Iris pigment epithelial cell (primary cell): Measurements from ENCODE around the gene PPP1R14B.

Experiments
- DNase-seq: peaks from one replicate; pipeline ENCODE4 v3.0.0-alpha.2; 2011; ENCODE audit warnings: low read depth

The PPP1R14B gene, protein sequence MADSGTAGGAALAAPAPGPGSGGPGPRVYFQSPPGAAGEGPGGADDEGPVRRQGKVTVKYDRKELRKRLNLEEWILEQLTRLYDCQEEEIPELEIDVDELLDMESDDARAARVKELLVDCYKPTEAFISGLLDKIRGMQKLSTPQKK

DNA sequence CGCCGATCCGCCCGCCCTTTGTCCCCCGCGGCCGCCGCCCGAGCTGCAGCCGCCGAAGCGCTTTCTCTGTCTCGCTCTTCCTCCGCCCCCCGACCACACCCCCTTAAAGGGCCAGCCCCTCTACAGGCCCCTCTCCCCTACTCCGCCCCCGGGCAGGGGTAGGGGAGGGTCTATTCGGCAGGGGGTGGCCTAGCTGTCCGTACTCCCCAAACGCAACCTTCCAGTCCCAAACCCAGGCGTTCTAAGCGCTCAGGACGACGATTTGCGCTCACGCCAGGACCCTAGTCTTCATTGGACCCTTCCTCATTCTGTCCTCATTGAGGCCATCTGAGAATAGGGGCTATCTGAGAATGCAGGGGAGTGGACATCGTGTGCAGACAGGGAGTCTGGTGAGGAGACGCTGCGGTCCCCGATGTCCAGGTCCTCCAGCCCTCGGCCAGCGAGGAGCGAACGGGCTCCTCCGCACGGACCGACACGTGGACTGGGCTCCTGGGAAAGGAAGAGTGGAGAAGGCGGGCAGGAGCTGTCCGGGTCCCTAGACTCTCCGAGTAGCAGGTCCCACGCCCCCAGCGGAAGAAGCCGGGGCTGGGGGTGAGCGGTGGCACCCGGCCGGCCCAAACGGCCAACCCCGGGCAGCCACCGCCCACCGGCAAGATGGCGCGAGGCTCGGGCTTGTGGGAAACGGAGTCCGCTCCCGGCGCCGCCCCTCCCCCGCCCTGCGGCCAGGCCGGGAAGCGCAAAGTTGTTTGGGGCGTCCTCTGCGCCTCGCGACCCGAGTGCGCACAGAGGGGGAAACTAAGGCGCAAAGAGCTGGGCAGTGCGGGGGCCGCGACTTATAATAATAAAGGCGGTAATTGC lies at the start of gene PPP1R14B:
PPP1R14B (minus strand) TSS at position 73 of the 858 bp plus-strand sequence. CDS start 270 bp downstream, outside the sequence.
- DNase-seq = peak; percentile 88

DNA sequence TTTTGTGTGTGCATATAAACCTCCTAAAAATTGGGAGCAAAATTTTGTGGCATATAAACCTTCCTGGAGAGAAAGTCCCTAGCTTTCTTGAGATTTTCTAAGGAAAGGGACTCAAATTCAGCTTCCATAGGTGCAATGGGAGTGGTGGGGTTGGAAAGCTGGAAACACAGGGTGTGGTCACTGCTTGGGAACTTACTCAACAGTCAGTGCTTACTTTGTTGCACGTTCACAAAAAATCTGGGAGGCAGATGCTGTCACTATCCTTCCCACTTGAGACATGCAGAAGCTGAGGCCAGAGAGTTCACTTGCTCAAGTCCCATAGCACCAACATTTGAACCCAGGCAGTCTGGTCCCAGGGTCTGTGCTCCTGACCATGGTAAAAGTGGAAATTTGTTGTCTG lies 49.5 kb upstream of the PPP1R14B start:
- DNase-seq = no peak

DNA sequence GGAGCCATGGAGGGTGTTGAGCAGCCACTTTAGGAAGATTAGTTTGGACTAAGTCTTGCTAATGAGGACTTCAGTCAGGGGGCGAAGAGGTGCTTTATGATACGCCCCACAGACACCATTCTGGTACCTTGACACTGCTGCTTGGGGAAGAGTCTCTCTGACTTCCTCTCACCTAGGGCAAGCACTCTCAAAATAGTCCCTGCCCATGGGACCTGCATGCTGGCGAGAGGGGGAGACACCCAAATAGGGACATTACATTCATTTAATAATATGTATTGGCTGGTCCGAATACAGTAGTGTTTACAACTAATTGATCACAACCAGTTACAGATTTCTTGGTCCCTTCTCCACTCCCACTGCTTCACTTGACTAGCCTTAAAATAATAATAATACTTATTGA lies 49.0 kb upstream of the PPP1R14B start:
- no peak for DNase-seq

DNA sequence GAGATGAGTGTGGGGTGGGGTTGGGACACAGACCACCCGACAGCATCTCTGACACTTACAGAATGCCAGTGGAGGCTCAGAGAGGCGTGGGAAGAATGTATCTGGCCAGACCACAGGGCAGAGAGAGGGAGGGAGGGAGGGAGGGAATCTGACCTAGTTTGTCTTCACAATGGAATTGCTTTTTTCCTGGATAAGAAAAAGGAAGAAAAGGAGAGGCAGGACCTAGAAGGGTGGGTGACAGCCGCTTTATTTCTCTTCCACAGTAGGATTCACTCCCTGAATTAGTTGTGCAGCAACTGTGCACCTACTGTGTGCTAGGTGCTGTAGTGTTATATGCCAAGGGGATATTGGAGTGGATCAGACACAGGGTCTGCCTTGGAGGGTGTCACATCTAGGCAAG lies 48.0 kb upstream of the PPP1R14B start:
- DNase-seq = peak; percentile 38

DNA sequence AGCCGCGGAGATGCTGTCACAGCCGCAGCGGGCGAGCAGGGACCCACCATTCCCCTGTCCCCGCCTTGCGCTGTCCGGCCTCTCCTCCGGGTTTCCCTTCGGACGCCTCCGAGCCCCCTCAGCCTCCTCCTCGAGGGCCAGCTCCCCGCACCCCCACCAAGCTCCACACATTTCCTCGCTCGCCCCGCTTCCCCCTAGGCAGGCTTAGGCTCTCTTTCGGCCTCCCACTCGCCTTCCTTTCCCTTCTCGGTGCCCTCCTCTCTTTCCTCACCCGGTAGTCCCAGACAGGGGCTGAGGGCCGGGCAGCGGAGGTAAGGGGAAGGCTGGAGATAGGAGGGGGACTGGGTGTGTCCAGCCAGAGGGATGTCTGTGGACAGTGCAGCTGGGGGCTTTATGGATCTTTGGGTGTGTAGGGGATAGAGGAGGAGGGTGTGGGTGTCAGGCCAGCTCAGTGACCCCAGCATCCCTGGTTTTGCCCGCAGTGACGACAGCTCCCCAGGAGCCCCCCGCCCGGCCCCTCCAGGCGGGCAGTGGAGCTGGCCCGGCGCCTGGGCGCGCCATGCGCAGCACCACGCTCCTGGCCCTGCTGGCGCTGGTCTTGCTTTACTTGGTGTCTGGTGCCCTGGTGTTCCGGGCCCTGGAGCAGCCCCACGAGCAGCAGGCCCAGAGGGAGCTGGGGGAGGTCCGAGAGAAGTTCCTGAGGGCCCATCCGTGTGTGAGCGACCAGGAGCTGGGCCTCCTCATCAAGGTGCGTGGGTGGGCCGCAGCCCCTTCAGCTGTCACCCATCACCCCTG lies 45.9 kb upstream of the PPP1R14B start:
- DNase-seq = no peak

DNA sequence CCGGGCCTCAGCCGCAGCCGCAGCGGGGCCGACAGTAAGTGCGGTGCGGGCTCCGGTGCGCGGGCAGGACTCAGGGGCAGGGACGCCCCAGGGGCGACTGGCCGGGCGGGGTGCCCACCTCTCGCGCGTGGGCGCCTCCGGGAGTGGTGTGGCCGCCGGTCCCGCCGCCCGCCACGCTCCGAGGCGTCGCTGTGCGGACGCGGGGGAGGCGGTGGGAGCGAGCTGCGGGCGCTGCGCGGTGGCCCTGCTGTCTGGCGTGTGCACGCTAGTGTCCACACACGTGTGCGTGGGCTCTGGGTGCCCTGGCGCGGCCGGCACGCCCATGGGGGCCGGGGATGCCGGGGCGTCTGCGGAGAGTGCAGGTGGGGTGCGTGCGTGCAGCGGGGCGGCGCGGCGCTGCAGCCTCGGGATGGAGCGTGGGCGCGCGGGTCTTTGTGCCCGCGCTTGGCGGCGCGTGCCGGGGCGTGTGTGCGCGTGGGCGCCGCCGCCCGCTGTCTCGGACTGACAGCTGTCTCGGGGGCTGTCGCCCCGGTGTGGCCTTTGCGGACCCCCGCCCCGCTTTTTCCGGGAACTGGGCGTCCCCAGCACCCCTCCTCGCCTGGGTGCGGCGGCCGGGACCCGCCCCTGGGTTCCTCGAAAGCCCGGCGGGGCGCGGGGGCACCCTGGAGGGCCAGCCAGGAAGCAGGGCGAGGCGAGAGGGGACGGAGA lies 45.2 kb upstream of the PPP1R14B start:
- DNase-seq = no peak

DNA sequence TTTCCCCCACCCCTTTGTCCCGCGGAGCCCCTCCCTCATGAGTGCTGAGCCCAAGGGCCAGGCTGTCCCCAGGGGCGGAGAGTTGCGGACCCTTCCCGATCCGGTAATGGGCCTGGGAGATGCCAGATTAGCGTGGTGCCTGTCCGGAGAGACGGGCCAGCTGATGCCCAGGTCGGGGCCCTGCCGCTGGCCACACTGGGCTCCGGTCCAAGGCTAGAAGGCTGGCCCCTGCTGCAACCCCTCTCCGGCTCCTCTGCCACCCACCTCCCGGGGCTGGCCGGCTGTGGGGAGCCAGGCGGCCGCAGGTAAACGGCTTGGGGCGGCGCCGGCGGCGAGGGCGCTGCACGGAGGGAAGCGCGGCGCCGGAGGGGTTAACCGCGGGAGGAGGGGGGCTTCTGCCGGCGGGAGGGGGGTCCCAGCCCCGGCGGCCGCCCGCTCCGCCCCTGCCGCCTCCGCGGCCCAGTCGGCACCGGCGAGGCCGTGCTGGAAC lies 44.6 kb upstream of the PPP1R14B start, which contains the start of gene KCNK4:
KCNK4 (plus strand) TSS at position 41 of the 490 bp plus-strand sequence. CDS start 1,717 bp downstream, outside the sequence.
- DNase-seq = no peak

DNA sequence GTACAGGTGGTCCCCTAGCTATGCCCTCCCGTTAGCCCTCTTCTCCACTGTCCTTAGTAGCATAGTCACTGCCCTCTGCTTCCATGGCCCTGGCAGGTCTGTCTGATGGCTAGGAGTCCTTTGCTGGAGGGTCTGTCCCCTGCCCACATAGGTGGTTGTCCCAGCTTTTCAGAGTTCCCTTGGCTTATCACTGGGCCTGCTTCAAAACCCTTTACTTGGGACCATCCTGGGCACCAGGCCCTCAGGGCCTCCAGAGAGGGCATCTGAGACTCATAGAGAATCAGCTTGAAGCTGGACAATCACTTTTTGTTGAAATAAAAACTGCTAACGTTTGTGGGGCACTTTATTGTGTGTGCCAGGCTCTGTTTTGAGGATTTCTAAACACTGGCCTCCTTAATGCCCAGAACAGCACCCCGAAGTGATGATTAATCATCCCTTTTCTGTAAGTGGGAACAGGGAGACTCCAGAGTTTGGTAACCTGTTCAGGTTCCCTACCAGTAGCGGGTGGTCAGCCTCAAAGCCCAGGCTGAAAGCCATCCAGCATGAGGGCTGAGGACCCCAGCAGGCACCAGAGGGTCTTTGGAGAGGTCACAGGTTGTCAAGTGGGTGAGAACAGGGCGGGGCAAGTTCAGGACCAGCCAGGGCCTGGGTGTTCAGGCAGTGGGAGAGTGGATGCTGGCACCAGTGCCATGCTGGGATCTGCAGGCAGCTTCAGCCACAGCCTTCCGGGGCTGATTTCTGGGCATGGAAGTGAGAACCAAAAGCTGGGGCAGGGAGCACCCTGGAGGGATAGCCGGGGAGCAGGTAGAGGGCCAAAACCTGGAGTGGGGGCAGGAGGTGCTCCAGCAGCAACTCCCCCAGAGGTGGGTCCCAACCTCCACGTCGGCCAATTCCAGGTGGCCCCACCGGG lies 43.9 kb upstream of the PPP1R14B start:
- no peak for DNase-seq

DNA sequence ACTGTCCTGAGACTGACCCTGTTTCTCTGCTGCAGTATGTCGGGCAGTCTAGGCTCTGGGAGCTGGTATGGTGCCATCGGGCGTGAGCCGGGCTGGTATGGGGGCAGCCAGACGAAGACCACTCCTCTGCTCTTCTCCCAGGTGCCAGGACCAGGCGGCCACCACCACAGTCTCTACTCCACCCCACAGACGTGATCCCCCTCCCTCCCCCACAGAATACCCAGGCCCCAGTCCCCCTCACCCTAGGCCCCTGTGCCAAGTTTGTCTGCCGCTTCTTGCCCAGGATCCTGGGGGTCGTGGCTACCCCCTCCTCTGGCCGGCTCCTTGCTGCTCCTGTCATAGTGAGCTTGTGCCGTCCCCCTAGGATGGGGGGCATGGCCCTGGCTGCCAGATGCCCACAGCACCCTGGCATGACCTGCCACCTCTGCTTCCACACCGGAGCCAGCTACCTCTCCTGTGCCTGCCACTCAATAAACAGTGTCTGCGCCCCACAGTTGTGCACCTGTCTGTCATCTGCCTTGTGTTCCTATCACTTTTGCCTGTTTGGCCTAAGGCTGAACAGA lies 42.3 kb upstream of the PPP1R14B start:
- DNase-seq = no peak

DNA sequence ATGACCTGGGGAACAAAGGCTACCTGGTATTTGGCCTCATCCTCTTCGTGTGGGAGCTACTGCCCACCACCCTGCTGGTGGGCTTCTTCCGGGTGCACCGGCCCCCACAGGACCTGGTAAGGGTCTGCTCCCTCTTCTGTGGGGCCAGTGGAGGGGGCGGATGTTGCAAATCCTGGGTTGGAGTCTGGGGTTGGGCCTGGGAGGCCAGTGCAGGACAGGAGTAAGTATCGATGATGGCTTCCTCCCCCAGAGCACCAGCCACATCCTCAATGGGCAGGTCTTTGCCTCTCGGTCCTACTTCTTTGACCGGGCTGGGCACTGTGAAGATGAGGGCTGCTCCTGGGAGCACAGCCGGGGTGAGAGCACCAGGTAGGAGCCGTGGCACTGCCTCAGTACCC lies 41.6 kb upstream of the PPP1R14B start:
- no peak for DNase-seq

DNA sequence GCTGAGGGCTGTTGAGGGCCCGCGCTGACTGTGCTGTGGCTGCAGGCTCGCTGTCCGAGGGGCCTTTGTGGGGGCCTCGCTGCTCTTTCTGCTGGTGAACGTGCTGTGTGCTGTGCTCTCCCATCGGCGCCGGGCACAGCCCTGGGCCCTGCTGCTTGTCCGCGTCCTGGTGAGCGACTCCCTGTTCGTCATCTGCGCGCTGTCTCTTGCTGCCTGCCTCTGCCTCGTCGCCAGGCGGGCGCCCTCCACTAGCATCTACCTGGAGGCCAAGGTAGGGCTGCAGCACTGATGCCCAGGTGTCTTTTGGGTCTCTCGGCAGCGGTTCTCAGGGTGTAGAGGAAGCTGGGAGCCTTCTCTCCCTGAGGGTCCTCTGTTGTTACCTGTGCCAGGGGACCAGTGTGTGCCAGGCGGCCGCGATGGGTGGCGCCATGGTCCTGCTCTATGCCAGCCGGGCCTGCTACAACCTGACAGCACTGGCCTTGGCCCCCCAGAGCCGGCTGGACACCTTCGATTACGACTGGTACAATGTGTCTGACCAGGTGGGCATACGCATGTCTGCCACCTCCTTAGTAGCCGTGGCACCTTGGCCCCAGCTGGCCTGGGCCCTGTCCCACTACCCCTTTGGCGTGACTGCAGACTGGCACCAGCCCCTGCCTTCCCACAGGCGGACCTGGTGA lies 41.1 kb upstream of the PPP1R14B start:
- DNase-seq = no peak

DNA sequence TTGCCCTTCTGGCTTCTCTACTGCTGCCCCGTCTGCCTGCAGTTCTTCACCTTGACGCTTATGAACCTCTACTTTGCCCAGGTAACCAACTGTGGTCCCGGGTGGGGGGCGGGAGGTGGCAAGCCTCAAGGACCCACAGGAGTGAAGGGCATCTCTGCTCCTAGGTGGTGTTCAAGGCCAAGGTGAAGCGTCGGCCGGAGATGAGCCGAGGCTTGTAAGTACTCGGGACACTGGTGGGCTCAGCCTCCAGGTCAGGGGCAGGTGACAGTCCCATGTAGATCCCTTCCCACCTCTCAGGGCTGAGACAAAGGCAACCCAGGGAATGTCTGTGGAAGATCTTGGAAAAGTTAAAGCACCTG lies 40.0 kb upstream of the PPP1R14B start:
- no peak for DNase-seq

DNA sequence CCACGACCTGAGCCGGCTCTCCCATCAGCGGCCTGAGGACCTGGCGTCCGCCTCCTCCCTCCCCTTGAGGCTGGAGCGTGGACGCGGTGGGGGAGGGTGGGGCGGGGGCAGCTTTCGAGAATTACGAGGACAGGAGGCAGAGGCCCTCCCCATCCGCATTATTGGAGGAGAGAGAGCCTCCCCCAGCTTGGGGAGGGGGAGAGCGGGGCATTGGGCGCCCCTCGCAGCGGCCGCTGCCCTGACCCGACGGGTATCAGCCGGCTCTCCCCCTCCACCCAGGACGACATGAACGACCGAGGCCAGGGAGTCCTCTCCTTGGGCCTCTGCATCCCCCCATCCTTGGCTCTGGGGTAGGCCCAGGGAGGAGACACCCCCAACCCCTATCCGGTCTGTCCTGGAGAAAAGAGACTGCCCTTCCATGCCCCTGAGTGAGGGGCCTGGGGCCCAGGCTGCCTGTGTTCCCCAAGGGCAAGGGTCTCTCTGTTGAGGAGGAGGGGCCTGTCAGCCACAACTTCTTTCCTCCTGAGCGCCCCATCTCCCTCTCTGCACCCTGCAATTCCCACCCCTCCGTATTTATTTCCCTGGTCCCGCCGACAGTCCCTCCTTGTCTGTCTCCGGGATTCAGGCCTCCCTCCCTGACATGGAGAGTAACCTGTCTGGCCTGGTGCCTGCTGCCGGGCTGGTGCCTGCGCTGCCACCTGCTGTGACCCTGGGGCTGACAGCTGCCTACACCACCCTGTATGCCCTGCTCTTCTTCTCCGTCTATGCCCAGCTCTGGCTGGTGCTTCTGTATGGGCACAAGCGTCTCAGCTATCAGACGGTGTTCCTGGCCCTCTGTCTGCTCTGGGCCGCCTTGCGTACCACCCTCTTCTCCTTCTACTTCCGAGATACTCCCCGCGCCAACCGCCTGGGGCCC lies 39.4 kb upstream of the PPP1R14B start:
- DNase-seq = no peak

DNA sequence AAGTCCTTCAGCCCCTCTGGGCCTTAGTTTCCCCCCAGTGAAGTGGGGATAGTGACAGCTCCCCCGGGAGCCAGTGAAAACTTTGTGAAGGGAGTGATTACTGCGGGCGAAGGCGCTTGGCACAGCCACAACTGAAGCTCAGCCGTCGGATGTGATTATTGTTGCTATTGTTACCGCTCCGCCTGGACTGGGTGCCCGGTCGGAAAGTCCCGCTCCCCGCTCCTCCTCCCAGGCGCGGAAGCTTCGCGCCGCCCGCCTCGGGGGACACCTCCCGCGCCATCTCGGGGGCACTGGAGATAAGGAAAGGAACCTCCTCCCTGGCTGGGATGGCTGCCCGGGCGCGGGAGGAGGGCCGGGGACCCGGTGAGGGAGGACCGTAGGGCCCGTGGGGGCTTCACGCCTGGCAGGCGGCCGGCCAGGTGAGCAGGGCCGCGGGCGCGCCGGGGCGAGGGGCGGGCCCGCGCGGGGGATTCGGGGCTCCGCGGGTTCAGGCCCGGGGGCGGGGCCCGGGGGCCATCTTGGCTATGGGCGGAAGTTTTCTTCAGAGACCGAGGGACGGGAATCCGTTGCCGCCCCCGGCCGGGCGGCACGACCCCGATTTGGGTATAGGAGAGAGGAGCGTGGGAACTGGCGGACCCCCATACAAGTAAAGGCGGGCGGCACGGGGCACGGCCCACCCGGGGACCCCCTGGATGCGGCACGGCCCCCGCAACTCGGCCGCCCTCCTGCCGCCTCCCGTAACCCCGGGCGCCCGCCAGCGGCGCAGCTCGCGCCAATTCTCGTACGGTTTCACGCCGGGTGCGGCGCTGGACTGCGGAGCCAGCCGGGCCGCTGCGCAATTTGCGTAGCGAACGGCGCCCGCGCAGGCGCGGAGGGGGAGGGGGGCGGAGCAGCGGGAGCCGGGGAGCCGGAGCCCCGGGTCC lies 38.5 kb upstream of the PPP1R14B start, which contains the start of gene GPR137:
GPR137 (plus strand) TSS at position 887 of the 923 bp plus-strand sequence. CDS start 677 bp downstream, outside the sequence.
- DNase-seq = peak; percentile 63

DNA sequence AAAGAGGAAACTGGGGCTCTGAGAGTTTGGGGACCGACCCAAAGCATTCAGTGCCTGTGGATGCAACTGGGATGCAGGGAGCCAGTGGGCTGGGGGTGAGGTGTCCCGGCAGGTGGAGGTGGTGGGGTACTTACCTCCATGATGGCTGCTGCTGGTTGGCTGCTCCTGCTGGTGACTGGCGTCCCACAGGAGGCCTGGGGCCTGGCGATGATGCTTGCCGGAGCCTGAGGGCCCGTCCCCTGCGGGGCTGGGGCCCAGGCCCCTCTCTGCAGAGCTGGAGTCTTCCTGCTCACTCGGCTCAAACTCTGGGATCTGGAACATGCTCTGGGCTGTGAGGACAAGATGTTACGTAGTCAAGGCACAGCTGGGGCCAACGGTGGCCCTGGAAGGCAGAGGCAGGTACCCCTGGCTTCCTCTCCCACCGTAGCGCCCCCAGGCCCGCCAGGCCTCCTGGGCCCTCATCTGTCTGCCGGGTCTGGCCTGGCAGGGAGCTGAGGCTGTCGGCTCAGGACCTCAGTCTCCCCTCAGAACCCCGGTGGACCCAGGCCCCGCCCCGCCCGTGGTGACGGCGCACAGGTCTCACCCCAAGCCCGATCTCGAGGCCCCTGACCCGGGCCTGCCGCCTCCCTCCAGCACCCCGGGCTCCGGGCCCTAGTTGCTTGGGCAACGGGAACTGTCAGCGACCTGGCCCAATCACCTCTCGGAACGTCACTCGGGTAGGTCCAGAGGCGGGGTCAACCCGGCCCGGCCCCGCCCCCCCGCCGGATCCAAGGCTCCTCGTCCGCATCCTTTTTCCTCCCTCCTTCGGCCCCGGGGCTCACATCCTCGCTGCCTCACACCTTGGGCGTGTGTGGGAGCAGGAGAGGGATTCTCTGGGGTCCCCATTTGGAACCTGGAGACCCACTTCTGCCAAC lies 37.6 kb upstream of the PPP1R14B start, which contains the start of gene BAD:
BAD (minus strand) TSS at position 618 of the 914 bp plus-strand sequence; CDS start at position 321, 297 bp downstream.
- DNase-seq = peak; percentile 92

DNA sequence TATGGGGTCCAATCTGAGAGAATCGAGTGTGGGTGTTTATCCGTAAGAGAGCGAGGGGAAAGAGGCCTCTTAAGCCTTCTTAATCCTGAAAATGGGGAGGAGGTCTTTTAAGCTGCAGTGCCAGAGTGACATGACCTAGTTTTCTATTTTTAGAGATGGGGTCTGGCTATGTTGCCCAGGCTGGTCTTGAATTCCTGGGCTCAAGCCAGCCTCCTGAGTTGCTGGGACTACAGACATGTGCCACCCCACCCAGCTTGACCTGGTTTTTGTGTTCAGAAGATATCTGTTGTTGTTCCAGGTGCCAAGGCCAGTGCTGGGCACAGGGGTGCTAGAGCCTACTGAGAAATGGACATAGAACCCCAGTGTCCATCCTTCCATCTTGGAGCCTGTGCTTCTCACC lies 36.3 kb upstream of the PPP1R14B start:
- no peak for DNase-seq
